ENCODE results near the gene ASPSCR1. TPM values are rescaled to one million over a fixed set of nuclear protein-coding genes. Genes with fewer than 3 reads are reported as not detected.
"Not testable (repeated sequence)": the region's sequence is repeated elsewhere in the genome, so short reads cannot be mapped to it uniquely, and the experiment has no call there.

Gene ASPSCR1
- polyA plus RNA-seq, 1 donor from 2014 or later, result 30.8 TPM

DNA sequence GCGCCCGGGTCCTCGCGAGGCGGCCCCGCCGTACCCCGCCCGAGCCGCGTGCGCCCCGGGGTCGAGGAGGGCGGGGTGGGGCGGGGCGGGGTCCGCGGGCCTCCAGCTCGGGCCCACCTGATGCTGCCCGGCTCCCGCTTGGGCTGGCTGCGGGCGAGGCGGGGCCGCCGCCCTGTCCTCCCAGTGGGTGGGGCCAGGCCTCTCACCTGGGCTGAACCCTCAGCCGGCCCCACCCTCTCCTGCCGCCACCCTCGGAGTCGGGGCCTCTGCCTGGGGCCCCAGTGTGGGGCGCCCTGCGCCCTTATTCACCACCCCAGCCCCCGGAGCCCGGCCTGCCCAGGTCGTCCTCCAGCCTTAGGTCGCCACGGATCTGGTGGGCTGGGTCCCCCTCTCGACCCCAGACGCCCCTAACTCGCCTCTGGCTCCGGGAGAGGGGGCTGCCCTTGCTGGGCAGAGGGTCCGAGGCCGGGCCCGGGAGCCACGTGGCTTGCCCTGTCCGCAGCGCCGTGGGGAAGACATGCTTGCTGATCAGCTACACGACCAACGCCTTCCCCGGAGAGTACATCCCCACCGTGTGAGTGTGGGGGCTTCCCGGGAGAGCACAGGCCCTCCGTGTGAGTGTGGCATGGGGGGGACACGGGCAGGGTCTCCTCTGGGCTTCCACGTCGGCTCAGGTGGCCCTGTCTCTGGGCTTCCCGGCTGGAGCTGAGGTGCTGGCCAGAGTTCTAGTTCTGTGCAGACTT lies 54.6 kb downstream of the ASPSCR1 start:
- H3K9me3 Mint-ChIP-seq, result no peaks in the 10 kb centered on the region

DNA sequence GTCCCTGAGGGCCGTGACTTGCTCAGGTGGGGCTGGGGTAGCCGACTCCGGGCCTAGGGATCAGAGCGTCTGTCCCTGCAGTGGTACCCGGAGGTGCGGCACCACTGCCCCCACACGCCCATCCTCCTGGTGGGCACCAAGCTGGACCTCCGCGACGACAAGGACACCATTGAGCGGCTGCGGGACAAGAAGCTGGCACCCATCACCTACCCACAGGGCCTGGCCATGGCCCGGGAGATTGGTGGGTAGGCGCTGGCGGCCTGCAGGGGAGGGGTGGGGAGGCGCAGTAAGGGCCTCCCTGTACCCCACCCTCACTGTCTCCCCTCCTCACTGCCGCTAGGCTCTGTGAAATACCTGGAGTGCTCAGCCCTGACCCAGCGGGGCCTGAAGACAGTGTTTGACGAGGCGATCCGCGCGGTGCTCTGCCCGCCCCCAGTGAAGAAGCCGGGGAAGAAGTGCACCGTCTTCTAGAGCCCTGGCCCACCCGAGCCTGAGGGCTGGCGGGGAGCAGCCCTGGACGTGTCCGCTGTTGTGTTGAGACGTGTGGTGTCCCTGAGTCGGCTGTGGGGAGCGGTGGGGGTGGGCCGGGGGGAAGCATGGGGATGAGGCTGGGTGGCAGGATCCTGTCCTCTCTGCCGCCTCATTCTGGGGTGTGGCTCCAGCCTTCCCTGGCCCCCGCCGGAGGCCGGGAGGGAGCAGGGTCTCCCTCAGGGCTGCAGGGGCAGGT lies 56.1 kb downstream of the ASPSCR1 start:
- Mint-ChIP-seq H3K4me3 (peak overlapping the region in 1 of 4 donors; percentile 74), H3K27me3 (no peaks in the 10 kb centered on the region), H3K27ac (no peak overlapping the region), H3K4me1 (peaks cover 6 to 14% (median 13%) of the 10 kb centered on the region in 3 donors), H3K9me3 (no peaks in the 10 kb centered on the region), H3K36me3 (no peaks in the 10 kb centered on the region)

More for the DNA sequence above, 54.6 kb downstream of the ASPSCR1 start:
- Mint-ChIP-seq H3K36me3 (no peaks in the 10 kb centered on the region), H3K27me3 (no peaks in the 10 kb centered on the region), H3K4me1 (peaks cover 1 to 8% (median 7%) of the 10 kb centered on the region in 3 donors), H3K4me3 (peak overlapping the region in 2 of 4 donors; percentile 32 to 74), H3K27ac (no peak overlapping the region)

DNA sequence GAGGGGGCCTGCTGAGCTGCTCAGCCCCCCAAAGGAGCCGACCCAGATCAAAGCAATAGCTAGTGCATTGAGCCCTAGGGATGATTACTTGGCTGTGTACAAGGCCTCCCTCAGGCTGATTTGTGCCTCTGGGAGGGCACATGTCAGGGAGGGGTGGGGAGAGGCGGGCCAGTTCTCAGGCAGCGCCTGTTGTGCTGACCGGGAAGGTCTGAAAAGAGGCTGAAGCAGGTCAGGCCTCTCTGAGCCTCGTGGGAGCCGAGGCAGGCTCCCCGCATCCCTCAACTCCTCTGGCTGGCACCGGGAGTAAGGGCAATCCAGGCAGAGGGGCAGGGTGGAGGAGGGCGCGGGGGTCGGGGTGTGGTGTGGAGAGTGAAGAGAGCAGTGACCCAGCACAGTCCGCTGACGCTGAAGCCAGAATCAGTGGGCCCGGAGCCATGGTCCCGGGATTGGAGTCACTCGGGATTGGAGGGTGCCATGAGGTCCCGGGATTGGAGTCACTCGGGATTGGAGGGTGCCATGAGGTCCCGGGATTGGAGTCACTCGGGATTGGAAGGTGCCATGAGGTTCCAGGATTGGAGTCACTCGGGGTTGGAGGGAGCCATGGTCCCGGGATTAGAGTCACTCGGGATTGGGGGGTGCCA lies 57.1 kb downstream of the ASPSCR1 start:
- Mint-ChIP-seq H3K4me3 (peak overlapping the region; percentile 30 to 83 (median 66)), H3K27ac (no peak overlapping the region), H3K27me3 (no peaks in the 10 kb centered on the region), H3K9me3 (no peaks in the 10 kb centered on the region), H3K36me3 (no peaks in the 10 kb centered on the region), H3K4me1 (peaks cover 9 to 16% (median 14%) of the 10 kb centered on the region in 3 donors)

DNA sequence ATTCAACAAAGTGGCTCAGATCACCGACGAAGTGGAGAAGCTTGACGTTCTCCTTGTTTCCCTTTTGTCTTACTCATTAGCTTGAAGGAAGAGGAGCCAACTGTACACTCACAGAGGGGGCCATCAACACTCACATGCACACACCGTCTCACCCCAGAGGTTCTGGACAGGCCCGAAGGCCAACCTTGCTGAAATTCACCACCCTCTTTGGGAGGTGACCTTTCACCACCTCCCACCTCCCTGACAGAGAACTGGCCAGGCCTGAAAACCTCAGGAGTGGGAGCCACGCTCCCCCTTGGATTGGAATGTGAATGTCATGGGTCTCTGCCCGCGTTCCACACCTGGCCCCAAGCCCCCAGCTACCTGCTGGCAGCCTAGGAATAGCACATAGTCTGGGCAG lies 58.1 kb downstream of the ASPSCR1 start:
- Mint-ChIP-seq H3K27me3 (no peaks in the 10 kb centered on the region), H3K4me1 (peaks cover 9 to 16% (median 14%) of the 10 kb centered on the region in 3 donors), H3K36me3 (no peaks in the 10 kb centered on the region), H3K27ac (peak overlapping the region; percentile 27 to 73 (median 46)), H3K9me3 (no peaks in the 10 kb centered on the region), H3K4me3 (peak overlapping the region in 3 of 4 donors; percentile 39 to 83 (median 53))

DNA sequence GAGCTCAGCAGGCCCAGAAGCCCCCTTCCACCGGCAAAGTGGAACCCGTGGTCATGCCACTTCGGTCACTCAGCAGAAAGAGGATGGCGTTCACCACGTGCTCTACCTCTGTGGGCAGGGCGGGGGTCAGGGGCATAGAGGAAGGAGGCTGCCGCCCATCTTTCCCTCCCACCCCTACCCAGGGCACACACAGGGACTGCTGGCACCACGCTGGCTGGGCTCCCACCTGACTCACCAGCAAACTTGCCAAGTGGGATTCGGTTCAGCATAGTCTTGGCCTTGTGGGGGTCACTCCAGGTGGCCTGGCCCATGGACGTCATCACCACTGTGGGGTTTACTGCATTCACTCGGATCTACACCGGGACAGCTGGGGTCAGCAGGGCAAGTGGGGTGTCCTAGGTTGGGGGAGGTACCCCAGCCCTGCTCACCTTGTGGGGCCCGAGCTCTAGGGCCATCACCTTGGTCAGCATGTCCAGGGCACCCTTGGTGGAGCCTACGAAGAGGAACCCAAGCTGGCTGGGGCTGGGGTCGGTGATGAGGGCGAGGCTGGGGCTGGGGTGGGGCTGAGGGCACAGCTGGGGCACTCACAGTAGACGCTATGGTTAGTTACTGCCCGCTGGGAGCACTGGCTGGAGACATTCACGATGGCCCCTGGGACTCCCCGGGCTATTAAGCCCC lies 58.7 kb downstream of the ASPSCR1 start:
- H3K36me3 Mint-ChIP-seq, result no peaks in the 10 kb centered on the region
- no peaks in the 10 kb centered on the region for H3K9me3 Mint-ChIP-seq
- no peaks in the 10 kb centered on the region for H3K27me3 Mint-ChIP-seq
- H3K4me3 Mint-ChIP-seq, result peak overlapping the region; percentile 22 to 88 (median 80)
- peaks cover 9 to 15% (median 14%) of the 10 kb centered on the region in 3 donors for H3K4me1 Mint-ChIP-seq
- peak overlapping the region in 2 of 3 donors; percentile 27 to 82 for H3K27ac Mint-ChIP-seq

DNA sequence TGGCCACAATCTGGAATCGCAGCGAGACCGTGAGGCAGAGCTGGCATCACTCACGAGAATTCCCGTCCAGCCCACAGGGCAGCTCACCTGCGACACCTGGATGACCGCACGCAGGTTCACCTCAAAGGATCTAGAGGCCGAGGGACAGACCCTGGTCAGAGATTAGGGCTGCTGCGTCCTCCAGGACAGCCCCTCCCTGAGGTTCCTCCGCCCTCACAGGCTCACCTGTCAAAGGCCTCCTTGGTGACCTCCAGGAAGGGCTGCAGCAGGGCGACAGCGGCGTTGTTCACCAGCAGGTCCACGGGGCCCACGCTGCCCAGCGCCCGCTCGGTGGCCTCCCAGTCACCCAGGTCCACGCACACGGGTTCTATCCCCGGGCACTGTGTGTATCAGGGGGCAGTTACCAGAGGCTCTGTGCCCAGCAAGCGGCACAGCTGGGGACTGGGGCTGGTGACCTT lies 59.2 kb downstream of the ASPSCR1 start:
- Mint-ChIP-seq H3K27me3 (no peaks in the 10 kb centered on the region), H3K4me1 (peaks cover 9 to 15% (median 14%) of the 10 kb centered on the region in 3 donors), H3K36me3 (no peaks in the 10 kb centered on the region), H3K9me3 (no peaks in the 10 kb centered on the region), H3K27ac (peak overlapping the region in 1 of 3 donors; percentile 82), H3K4me3 (peak overlapping the region; percentile 32 to 88 (median 80))

DNA sequence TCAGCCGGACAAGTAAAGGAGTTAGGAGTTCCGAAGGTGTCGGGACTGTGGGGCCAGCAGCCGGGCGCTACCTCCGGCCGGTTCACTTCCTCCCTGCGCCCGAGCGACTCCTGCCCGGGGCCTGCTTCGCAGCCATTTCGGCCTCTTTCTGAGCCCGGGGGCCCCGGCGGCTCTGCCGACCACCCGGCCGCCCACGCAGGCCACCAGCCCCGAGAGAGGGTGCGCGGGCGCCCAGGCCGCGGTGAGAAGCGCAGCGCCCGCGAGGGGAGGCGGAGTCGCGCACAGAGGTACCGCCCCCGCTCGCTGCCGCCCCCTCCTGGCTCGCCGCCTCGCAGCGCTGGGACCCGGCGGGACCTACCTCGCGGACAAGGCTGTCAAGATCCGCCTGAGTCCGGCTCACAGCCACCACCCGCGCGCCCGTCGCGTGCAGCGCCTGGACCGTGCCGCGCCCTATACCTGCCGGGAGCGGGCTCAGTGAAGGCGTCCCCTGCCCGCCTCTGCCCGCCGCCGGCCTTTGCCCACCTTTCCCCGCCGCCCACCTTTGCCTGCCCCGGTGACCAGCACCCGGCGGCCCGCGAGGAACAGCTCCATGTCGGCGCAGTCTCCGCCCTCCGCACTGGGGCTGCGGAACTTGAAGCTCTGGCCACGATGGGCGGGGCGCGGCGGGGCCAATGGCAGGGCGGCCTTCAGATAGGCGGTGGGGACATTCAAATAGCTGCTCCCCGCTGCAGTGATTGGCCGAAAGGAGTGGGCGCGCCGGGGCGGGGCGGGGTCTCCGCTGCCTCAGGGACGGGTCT lies 59.9 kb downstream of the ASPSCR1 start, which contains the start of gene DCXR:
TSS of gene DCXR (minus strand) at position 606 of the 797 bp plus-strand sequence. CDS start at position 591, 15 bp downstream.
- H3K27me3 Mint-ChIP-seq, result no peaks in the 10 kb centered on the region
- H3K4me1 Mint-ChIP-seq, result peaks cover 9 to 15% (median 14%) of the 10 kb centered on the region in 3 donors
- H3K4me3 Mint-ChIP-seq, result peak within 1 kb of the TSS; percentile 83 to 97 (median 90)
- H3K27ac Mint-ChIP-seq, result peak within 1 kb of the TSS; percentile 36 to 95 (median 82)
- H3K9me3 Mint-ChIP-seq, result no peaks in the 10 kb centered on the region
- no peaks in the 10 kb centered on the region for H3K36me3 Mint-ChIP-seq

DNA sequence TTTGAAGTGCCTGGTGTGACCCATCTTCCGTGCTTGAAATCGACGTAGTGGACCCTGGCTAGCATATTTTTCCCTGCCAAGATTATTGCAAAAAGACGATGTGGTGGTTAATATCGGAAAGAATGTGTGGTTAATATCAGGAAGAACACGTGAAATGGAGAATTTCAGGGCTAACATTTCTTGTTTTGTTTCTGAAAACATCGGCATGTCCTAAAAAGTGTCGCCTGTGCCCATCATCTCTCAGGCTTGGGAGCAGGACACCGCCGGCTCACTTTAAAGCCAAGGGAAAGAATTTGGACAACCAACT lies 60.4 kb downstream of the ASPSCR1 start:
- peaks cover 9 to 15% (median 14%) of the 10 kb centered on the region in 3 donors for H3K4me1 Mint-ChIP-seq
- peak overlapping the region; percentile 83 to 97 (median 90) for H3K4me3 Mint-ChIP-seq
- no peaks in the 10 kb centered on the region for H3K27me3 Mint-ChIP-seq
- H3K27ac Mint-ChIP-seq, result peak overlapping the region; percentile 36 to 95 (median 82)
- H3K36me3 Mint-ChIP-seq, result no peaks in the 10 kb centered on the region
- H3K9me3 Mint-ChIP-seq, result no peaks in the 10 kb centered on the region

DNA sequence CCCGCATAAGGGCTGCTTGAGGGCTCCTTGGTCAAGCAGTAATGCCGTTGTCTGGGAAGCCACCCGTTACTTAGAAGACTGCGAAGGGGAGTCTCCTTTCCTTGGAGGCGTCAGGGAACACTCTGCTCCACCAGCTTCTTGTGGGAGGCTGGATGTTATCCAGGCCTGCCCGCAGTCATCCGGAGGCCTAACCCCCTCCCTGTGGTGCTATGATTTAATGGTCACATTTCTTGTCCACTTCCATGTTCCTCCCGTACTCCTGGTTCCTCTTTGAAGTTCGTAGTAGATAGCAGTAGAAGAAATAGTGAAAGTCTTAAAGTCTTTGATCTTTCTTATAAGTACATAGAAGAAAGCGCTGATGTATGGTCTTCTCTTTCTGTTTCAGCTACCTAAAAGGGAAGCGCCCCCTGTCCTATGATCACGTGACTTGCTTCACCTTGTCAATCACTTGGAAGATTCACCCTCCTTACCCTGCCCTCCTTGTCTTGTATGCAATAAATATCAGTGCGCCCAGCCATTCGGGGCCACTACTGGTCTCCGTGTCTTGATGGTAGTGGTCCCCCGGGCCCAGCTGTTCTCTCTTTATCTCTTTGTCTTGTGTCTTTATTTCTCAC lies 61.5 kb downstream of the ASPSCR1 start:
- H3K27me3 Mint-ChIP-seq, H3K9me3 Mint-ChIP-seq, H3K36me3 Mint-ChIP-seq: not testable (repeated sequence)
- H3K4me3 Mint-ChIP-seq, result peak overlapping the region in 2 of 4 donors; percentile 41 to 61
- peaks cover 9 to 15% (median 14%) of the 10 kb centered on the region in 3 donors for H3K4me1 Mint-ChIP-seq
- H3K27ac Mint-ChIP-seq, result peak overlapping the region in 1 of 3 donors; percentile 34

DNA sequence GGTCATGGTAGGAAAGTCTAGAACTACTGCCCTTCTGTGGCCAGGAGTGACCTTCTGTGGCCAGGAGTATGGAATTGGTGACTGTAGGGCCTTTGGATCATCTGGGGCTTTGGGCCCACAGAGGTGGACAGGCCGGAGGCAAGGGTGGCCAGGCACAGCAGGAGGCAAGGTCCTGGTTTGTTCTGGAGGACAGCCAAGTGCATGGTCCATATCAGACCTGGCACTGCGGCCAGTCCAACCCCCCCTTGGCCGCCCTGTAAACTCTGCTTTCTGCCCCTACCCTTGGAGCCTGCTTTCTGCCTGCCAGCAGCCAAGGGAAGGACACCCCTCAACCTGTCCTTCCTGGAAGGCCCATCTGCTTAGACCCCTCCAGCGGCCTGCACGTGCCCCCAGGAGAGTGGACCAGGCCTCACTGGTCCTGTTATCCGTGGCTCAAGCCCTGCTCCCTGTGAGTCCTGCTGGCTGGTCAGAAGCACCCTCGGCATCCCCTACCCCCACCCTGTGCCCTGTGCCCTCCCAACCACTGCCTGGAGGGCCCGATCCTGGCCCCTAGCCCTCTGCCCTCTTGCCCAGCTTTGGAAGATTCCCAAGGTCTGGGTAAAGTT lies 62.4 kb downstream of the ASPSCR1 start:
- Mint-ChIP-seq H3K4me3 (peak overlapping the region in 2 of 4 donors; percentile 30 to 56), H3K27ac (no peak overlapping the region), H3K9me3 (no peaks in the 10 kb centered on the region), H3K36me3 (no peaks in the 10 kb centered on the region), H3K27me3 (no peaks in the 10 kb centered on the region), H3K4me1 (peaks cover 9 to 15% (median 14%) of the 10 kb centered on the region in 3 donors)

DNA sequence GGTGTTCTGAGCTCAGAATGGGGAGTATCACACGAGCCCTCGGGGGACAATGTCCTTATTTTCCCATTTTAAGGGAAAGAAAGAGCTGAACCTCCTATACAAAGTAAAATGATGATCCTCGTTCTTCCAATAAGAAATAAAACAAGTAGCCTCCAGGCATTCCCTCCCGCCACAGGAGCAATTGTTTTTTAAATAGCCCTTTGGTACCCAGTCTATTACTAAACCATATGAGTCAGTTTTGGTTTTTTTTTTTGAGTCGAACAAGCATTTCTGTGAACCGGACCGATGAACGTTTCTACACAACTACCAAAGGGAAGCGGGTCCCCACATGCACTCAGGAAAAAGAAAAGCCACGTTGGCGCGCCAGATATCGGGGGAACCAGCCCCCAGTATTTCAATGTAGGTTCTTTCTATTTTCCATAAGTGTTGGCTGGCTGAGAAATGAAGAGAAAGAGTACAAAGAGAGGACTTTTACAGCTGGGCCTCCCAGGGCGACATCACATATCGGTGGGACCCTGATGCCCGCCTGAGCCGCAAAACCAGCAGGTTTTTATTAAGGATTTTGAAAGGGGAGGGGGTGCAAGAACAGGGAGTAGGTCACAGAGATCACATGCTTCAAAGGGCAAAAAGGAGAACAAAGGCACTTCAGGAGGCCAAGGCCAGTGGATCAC lies 63.9 kb downstream of the ASPSCR1 start:
- H3K4me1 Mint-ChIP-seq, result peaks cover 7 to 8% (median 7%) of the 10 kb centered on the region in 3 donors
- peak overlapping the region in 1 of 4 donors; percentile 16 for H3K4me3 Mint-ChIP-seq
- no peaks in the 10 kb centered on the region for H3K36me3 Mint-ChIP-seq
- no peaks in the 10 kb centered on the region for H3K9me3 Mint-ChIP-seq
- H3K27me3 Mint-ChIP-seq, result no peaks in the 10 kb centered on the region
- H3K27ac Mint-ChIP-seq, result peak overlapping the region in 1 of 3 donors; percentile 47

DNA sequence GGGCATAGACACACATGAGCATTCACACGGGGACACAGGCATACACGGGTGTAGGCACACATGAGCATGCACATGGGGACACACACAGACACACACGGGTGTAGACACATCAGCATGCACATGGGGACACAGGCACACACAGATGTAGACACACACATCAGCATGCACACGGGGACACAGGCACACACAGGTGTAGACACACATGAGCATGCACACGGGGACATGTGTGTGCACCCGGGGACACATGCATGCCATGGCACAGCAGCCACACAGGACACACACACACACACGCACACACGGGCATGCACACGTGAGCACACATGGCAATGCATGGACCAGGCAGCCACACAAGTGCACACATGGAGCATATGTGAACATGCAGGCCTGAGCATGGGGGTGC lies 65.2 kb downstream of the ASPSCR1 start:
- peaks cover 5 to 7% (median 6%) of the 10 kb centered on the region in 3 donors for H3K4me1 Mint-ChIP-seq
- H3K27me3 Mint-ChIP-seq, result no peaks in the 10 kb centered on the region
- no peak overlapping the region for H3K27ac Mint-ChIP-seq
- H3K9me3 Mint-ChIP-seq, result no peaks in the 10 kb centered on the region
- peak overlapping the region in 1 of 4 donors; percentile 12 for H3K4me3 Mint-ChIP-seq
- no peaks in the 10 kb centered on the region for H3K36me3 Mint-ChIP-seq

DNA sequence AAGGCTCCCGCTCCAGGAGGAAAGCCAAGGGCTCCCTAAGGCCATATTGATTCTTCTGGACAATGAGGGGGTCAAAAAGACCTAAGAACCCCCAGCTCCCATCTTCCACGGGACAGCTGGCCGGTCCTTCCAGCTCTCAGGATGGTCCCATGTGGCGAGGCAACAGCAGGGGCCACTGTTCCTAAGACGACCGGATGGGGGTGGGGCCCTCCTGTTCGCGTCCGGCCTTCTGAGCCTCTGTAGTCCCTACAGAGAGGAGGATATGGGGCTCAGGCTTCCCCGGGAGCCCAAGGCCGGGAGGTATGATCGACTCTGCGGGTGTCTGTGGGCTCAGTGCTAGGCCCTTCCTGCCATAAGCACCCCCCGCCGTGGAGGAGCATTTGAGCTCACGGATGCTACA lies 66.1 kb downstream of the ASPSCR1 start:
- Mint-ChIP-seq H3K9me3 (no peaks in the 10 kb centered on the region), H3K27ac (no peak overlapping the region), H3K4me3 (peak overlapping the region in 1 of 4 donors; percentile 12), H3K4me1 (peaks cover 0 to 3% (median 2%) of the 10 kb centered on the region in 3 donors), H3K27me3 (no peaks in the 10 kb centered on the region), H3K36me3 (no peaks in the 10 kb centered on the region)

Measured in IgD-negative memory B cell (primary cell).